Prostate gland (tissue), 2 donors: Measurements from ENCODE around the gene RUSF1. TPM values are rescaled to one million over a fixed set of nuclear protein-coding genes. Genes with fewer than 3 reads are reported as not detected.
"Not testable (repeated sequence)": the region's sequence is repeated elsewhere in the genome, so short reads cannot be mapped to it uniquely, and the experiment has no call there.

Experiments used
- DNase-seq: peaks from one replicate; pipeline ENCODE4 v3.0.0-alpha.2; 2019; ENCODE audit warnings: low spot score
- H3K27ac ChIP-seq, 2 donors: fragments of 200-600 bp; sonication (generic); 2 replicates each; pipeline ENCODE4 v1.5.1; 2017 to 2019
- H3K27me3 ChIP-seq: fragments of 200-600 bp; sonication (generic); replicated peaks from 2 replicates; pipeline ENCODE4 v1.5.1; 2019; ENCODE audit not compliant: insufficient read depth
- H3K36me3 ChIP-seq, 2 donors: fragments of 200-600 bp; sonication (generic); 1 replicate in 1 of 2; 2 replicates in 1 of 2; pipeline versions ENCODE4 v1.5.1 to v1.8.1; 2017 to 2019
- H3K4me1 ChIP-seq: fragments of 200-600 bp; sonication (generic); replicated peaks from 2 replicates; pipeline ENCODE4 v1.5.1; 2019
- H3K4me3 ChIP-seq, 2 donors: fragments of 200-600 bp; sonication (generic); 2 replicates each; pipeline ENCODE4 v1.5.1; 2017 to 2019
- H3K9me3 ChIP-seq: fragments of 200-600 bp; sonication (generic); 2 replicates; pipeline ENCODE4 v1.5.1; 2017
- POLR2A ChIP-seq: fragments of 450-650 bp; IDR thresholded peaks from one replicate; pipeline ENCODE4 v1.6.1; 2016; ENCODE audit warnings: antibody characterized with exemption, mild to moderate bottlenecking
- POLR2AphosphoS5 ChIP-seq: sonication (generic); formaldehyde crosslinking; IDR thresholded peaks from one replicate; pipeline ENCODE4 v1.6.1; 2017; ENCODE audit warnings: antibody characterized with exemption
- WGBS: methylation state at CpG from one replicate; pipeline ENCODE4 v1.1.5; 2018; 5-methylcytosine and 5-hydroxymethylcytosine counted together
- intact Hi-C: fragments of 100-400 bp; cut with DNase I; formaldehyde crosslinking; loops from one replicate; pipeline ENCODE4 v1.14.2; 2022
- total RNA-seq, 2 donors: library from RNA; depleted of rRNA; stranded (reverse); fragments of >200 nt; gene quantifications; one replicate each; pipeline ENCODE4 v1.1.0, GENCODE V29; 2016
- TF ChIP-seq, protein P1 (sequence below), 4 experiments: fragments of 200-600 bp in 2 of 4; fragments of 450-650 bp in 2 of 4; sonication (generic) in 2 of 4; IDR thresholded peaks; 1 replicate in 3 of 4; 2 replicates in 1 of 4; pipeline ENCODE4 v1.5.1; 2016 to 2019; ENCODE audit warnings: antibody characterized with exemption in 4 of 4, mild to moderate bottlenecking in 2 of 4, moderate library complexity in 2 of 4

RUSF1 gene
- total RNA-seq, 2 donors from 2014 or later, result 142 to 153 TPM

DNA sequence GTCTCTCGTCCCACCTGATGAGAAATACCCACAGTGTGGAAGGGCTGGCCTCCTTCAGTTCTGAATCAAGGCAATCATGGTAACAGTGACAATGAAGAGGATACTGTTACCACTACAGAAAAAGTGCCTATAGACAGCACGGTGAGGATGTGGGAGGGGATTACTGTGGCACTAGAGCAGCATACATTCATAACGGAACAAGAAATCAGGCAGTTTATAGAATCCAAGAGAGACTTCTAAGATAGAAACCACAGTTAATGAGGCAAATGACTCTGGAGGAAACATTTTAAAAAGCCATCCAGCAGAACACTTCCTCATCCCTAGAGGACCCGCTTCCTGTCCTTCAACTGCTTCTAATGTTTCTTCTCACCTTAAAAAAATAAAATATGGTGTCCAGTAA, 2.7 kb downstream of the RUSF1 start:
- no peak for DNase-seq
- TF ChIP-seq, protein P1, sequence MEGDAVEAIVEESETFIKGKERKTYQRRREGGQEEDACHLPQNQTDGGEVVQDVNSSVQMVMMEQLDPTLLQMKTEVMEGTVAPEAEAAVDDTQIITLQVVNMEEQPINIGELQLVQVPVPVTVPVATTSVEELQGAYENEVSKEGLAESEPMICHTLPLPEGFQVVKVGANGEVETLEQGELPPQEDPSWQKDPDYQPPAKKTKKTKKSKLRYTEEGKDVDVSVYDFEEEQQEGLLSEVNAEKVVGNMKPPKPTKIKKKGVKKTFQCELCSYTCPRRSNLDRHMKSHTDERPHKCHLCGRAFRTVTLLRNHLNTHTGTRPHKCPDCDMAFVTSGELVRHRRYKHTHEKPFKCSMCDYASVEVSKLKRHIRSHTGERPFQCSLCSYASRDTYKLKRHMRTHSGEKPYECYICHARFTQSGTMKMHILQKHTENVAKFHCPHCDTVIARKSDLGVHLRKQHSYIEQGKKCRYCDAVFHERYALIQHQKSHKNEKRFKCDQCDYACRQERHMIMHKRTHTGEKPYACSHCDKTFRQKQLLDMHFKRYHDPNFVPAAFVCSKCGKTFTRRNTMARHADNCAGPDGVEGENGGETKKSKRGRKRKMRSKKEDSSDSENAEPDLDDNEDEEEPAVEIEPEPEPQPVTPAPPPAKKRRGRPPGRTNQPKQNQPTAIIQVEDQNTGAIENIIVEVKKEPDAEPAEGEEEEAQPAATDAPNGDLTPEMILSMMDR (IDR thresholded peaks at IDR 0.05), result no peak
- TF ChIP-seq POLR2A (no peak), POLR2AphosphoS5 (no peak)
- Histone ChIP-seq H3K27ac (no peak overlapping the region), H3K4me3 (no peak overlapping the region), H3K9me3 (no peaks in the 10 kb centered on the region), H3K27me3 (no peaks in the 10 kb centered on the region), H3K4me1 (peaks cover 8% of the 10 kb centered on the region), H3K36me3 (no peaks in the 10 kb centered on the region)
- intact Hi-C loops, result loop anchor here (5.0 to 10.0 kb wide), 2 partner anchors 197 to 369 kb away; partner anchors contain the start of gene ZNF267
- WGBS, result 76% methylated on average over 4 of the region's 4 CpGs

DNA sequence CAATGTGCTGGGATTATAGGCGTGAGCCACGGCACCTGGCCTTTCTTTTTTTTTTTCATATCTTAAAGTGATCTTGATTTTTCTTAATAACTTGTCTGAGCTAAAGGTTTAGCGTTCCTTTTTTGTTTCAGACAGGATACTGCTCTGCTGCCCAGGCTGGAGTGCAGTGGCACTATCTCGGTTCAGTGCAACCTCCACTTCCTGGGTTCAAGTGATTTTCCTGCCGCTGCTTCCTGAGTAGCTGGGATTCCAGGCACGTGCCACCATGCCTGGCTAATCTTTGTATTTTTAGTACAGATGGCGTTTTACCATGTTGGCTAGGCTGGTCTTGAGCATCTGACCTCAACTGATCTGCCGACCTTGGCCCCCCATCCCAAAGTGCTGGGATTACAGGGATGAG, 4.0 kb downstream of the RUSF1 start:
- H3K4me3 ChIP-seq, result no peak overlapping the region
- H3K36me3 ChIP-seq, result peaks cover 0 to 3% of the 10 kb centered on the region in 2 donors
- no peaks in the 10 kb centered on the region for H3K27me3 ChIP-seq
- intact Hi-C loops, result loop anchor here (10.0 kb wide), 1 partner anchor 371 kb away; the partner anchor contains the start of gene ZNF267
- 82% methylated on average over 8 of the region's 8 CpGs for WGBS
- H3K4me1 ChIP-seq, result peaks cover 8% of the 10 kb centered on the region
- H3K9me3 ChIP-seq, result no peaks in the 10 kb centered on the region
- TF ChIP-seq POLR2A (no peak), POLR2AphosphoS5 (no peak)
- TF ChIP-seq, protein P1 (IDR thresholded peaks at IDR 0.05), result no peak
- no peak overlapping the region for H3K27ac ChIP-seq
- no peak for DNase-seq

DNA sequence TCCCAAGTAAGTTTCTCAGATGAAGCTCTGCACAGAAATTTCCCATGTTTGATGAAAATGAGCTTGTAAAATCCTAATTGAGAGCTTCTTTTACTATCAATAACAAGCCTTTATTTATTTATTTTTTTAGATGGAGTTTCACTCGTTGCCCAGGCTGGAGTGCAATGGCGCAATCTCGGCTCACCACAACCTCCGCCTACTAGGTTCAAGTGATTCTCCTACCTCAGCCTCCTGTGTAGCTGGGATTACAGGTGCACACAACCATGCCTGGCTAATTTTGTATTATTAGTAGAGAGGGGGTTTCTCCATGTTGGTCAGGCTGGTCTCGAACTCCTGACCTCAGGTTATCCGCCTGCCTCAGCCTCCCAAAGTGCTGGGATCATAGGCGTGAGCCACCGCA, 4.6 kb downstream of the RUSF1 start:
- H3K4me3 ChIP-seq, H3K9me3 ChIP-seq, H3K27ac ChIP-seq, H3K4me1 ChIP-seq, H3K36me3 ChIP-seq, DNase-seq, H3K27me3 ChIP-seq: not testable (repeated sequence)
- intact Hi-C loops, result loop anchor here (10.0 kb wide), 1 partner anchor 371 kb away; the partner anchor contains the start of gene ZNF267
- WGBS, result 87% methylated on average over 8 of the region's 8 CpGs

DNA sequence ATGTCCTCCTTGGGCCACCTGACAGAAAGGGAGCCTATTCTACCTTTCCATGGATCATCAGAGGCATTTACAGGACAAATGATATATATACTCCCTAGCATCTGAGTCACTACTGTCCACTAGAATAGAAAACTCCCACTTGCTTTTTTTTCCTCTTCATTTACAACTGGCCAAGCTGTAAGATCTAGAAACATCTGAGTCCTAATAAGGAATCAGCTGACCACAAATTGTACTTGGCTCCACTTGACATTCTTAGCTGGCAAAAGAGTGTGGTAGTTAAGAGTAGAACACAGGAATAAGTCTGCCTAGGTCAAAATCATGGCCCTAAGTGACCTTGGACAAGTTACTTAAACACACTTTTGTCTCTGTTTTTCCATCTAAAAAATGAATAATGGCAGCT, 5.2 kb downstream of the RUSF1 start:
- no peak overlapping the region for H3K27ac ChIP-seq

DNA sequence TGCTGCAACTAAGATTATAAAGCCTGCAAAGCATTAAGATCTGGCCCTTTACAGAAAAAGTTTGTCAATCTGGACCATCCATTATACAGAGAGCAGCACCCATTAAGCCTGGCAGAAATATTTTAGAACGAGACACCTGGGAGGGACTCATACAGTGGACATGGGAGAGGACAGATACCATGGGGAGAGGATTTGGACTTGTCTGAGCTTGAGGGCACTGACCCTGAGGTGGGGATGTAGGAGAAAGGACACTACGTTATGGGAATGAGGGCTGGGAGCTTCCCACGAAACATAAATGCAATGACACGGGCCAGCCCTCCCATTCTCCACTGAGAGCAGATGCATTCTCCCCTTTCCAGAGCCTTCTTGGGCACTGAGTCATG, 6.2 kb downstream of the RUSF1 start:
- no peaks in the 10 kb centered on the region for H3K27me3 ChIP-seq
- WGBS, result 79% methylated on average over 4 of the region's 4 CpGs
- intact Hi-C loops, result loop anchor here (10.0 kb wide), 1 partner anchor 373 kb away; the partner anchor contains the start of gene ZNF267
- TF ChIP-seq, protein P1 (IDR thresholded peaks at IDR 0.05), result no peak
- H3K36me3 ChIP-seq, result peaks cover 0 to 3% of the 10 kb centered on the region in 2 donors
- no peak for DNase-seq
- H3K4me3 ChIP-seq, result no peak overlapping the region
- H3K9me3 ChIP-seq, result no peaks in the 10 kb centered on the region
- H3K4me1 ChIP-seq, result peaks cover 6% of the 10 kb centered on the region
- H3K27ac ChIP-seq, result no peak overlapping the region

More for the DNA sequence above, 5.2 kb downstream of the RUSF1 start:
- intact Hi-C loops, result loop anchor here (10.0 kb wide), 1 partner anchor 372 kb away; the partner anchor contains the start of gene ZNF267
- Histone ChIP-seq H3K36me3 (peaks cover 0 to 3% of the 10 kb centered on the region in 2 donors), H3K4me1 (peaks cover 8% of the 10 kb centered on the region), H3K27me3 (no peaks in the 10 kb centered on the region), H3K4me3 (no peak overlapping the region), H3K9me3 (no peaks in the 10 kb centered on the region)
- no peak for DNase-seq
- TF ChIP-seq POLR2A (no peak), POLR2AphosphoS5 (no peak)
- TF ChIP-seq, protein P1 (IDR thresholded peaks at IDR 0.05), result no peak
